Measurements from ENCODE around the gene SMG6.

The SMG6 gene

DNA sequence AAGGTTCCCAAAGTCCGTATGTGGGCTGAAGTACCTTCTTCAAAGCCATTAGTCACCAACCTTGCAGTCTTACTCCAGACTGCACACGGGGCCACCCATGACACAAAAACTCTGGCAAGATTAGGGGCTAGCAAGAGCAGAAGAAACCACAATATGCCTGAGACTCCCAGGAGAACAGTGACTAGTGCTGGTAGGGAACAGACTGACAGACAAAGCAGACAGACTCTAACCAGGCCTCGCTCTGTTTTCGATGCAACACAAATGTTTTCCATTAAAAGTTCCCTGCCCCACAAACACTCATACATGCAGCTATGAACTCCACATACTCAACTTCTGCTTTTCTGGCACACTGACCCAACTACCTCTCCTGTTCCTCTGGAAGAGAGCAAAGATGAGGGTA is 146.5 kb downstream of the SMG6 start:
- Histone ChIP-seq H3K79me2 (ENCODE audit: insufficient read depth, low read length) (no peaks in the 10 kb centered on the region), H3K9me2 (replicated peaks; ENCODE audit: insufficient read depth, low read length) (no peaks in the 10 kb centered on the region), H3K9ac (ENCODE audit: low read length) (no peak overlapping the region), H4K20me1 (ENCODE audit: low read depth, low read length) (no peaks in the 10 kb centered on the region), H3K4me3 (ENCODE audit: insufficient read depth, low read length, poor library complexity, severe bottlenecking) (no peak overlapping the region), H3K9me3 (ENCODE audit: insufficient read depth, low read length) (no peaks in the 10 kb centered on the region), H3K27ac (ENCODE audit: low read depth, low read length) (no peak overlapping the region), H3K36me3 (ENCODE audit: low read length) (no peaks in the 10 kb centered on the region), H3F3A (ENCODE audit: insufficient read depth) (no peaks in the 10 kb centered on the region), H3K4me2 (ENCODE audit: low read depth, low read length, poor library complexity, severe bottlenecking) (no peak overlapping the region), H3K27me3 (ENCODE audit: low read length) (no peaks in the 10 kb centered on the region), H2AFZ (ENCODE audit: low read depth, low read length, severe bottlenecking) (no peak overlapping the region)
- TF ChIP-seq, protein P1, sequence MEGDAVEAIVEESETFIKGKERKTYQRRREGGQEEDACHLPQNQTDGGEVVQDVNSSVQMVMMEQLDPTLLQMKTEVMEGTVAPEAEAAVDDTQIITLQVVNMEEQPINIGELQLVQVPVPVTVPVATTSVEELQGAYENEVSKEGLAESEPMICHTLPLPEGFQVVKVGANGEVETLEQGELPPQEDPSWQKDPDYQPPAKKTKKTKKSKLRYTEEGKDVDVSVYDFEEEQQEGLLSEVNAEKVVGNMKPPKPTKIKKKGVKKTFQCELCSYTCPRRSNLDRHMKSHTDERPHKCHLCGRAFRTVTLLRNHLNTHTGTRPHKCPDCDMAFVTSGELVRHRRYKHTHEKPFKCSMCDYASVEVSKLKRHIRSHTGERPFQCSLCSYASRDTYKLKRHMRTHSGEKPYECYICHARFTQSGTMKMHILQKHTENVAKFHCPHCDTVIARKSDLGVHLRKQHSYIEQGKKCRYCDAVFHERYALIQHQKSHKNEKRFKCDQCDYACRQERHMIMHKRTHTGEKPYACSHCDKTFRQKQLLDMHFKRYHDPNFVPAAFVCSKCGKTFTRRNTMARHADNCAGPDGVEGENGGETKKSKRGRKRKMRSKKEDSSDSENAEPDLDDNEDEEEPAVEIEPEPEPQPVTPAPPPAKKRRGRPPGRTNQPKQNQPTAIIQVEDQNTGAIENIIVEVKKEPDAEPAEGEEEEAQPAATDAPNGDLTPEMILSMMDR (IDR thresholded peaks at IDR 0.05; ENCODE audit: insufficient read depth, low read length, poor library complexity, severe bottlenecking), result no peak
- TF ChIP-seq EZH2phosphoT487 (conservative IDR thresholded peaks at IDR 0.05; ENCODE audit: low read length), result no peak

DNA sequence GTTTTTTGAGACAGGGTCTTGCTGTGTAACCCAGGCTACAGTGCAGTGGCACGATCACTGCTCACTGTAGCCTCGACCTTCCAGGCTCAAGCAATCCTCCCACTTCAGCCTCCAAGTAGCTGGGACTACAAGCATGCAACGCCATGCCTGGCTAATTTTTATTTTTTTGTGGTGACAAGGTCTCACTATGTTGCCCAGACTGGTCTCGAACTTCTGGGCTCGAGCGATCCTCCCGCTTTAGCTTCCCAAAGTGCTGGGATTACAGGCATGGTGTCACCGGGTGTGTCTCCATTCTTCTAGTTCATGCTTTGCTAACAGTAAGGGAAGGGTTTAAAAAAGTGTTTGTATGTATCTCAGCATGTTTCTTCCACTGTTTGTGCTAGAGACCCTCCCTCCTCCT is 146.9 kb downstream of the SMG6 start:
- no peak overlapping the region for H3K27ac ChIP-seq (ENCODE audit: low read depth, low read length)
- H3K27me3 ChIP-seq (ENCODE audit: low read length), result no peaks in the 10 kb centered on the region
- no peaks in the 10 kb centered on the region for H3K79me2 ChIP-seq (ENCODE audit: insufficient read depth, low read length)
- no peak overlapping the region for H3K9ac ChIP-seq (ENCODE audit: low read length)
- no peaks in the 10 kb centered on the region for H3F3A ChIP-seq (ENCODE audit: insufficient read depth)
- TF ChIP-seq, protein P1 (IDR thresholded peaks at IDR 0.05; ENCODE audit: insufficient read depth, low read length, poor library complexity, severe bottlenecking), result no peak
- TF ChIP-seq EZH2phosphoT487 (conservative IDR thresholded peaks at IDR 0.05; ENCODE audit: low read length), result no peak
- no peaks in the 10 kb centered on the region for H3K9me3 ChIP-seq (ENCODE audit: insufficient read depth, low read length)
- no peaks in the 10 kb centered on the region for H3K9me2 ChIP-seq (replicated peaks; ENCODE audit: insufficient read depth, low read length)
- no peak overlapping the region for H2AFZ ChIP-seq (ENCODE audit: low read depth, low read length, severe bottlenecking)
- H3K36me3 ChIP-seq (ENCODE audit: low read length), result no peaks in the 10 kb centered on the region
- H3K4me3 ChIP-seq (ENCODE audit: insufficient read depth, low read length, poor library complexity, severe bottlenecking), result no peak overlapping the region
- H3K4me2 ChIP-seq (ENCODE audit: low read depth, low read length, poor library complexity, severe bottlenecking), result no peak overlapping the region
- no peaks in the 10 kb centered on the region for H4K20me1 ChIP-seq (ENCODE audit: low read depth, low read length)

DNA sequence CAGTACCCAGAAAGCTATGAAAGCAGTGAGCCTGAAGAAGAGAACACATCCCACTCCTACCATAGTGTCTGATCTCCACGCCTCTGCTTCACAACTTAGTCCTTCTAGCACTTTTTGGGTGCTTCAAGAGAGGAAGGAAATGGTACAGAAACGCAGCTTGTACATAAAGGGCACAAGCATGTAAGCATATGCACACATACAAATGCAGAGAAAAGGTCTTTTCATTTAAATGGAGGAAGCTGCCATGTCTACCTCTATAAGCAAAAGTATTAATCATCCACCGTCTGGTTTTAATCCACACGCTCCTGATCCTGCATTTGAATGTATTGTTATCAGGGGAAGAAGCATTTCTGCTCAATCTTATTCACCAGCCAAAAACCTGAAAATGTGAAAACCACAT is 148.0 kb downstream of the SMG6 start:
- no peaks in the 10 kb centered on the region for H3F3A ChIP-seq (ENCODE audit: insufficient read depth)
- no peak overlapping the region for H3K4me3 ChIP-seq (ENCODE audit: insufficient read depth, low read length, poor library complexity, severe bottlenecking)
- no peaks in the 10 kb centered on the region for H3K36me3 ChIP-seq (ENCODE audit: low read length)
- H3K9me3 ChIP-seq (ENCODE audit: insufficient read depth, low read length), result no peaks in the 10 kb centered on the region
- no peak overlapping the region for H3K27ac ChIP-seq (ENCODE audit: low read depth, low read length)
- no peaks in the 10 kb centered on the region for H4K20me1 ChIP-seq (ENCODE audit: low read depth, low read length)
- no peak for TF ChIP-seq EZH2phosphoT487 (conservative IDR thresholded peaks at IDR 0.05; ENCODE audit: low read length)
- TF ChIP-seq, protein P1 (IDR thresholded peaks at IDR 0.05; ENCODE audit: insufficient read depth, low read length, poor library complexity, severe bottlenecking), result no peak
- no peak overlapping the region for H2AFZ ChIP-seq (ENCODE audit: low read depth, low read length, severe bottlenecking)
- H3K27me3 ChIP-seq (ENCODE audit: low read length), result no peaks in the 10 kb centered on the region
- H3K4me2 ChIP-seq (ENCODE audit: low read depth, low read length, poor library complexity, severe bottlenecking), result no peak overlapping the region
- no peaks in the 10 kb centered on the region for H3K9me2 ChIP-seq (replicated peaks; ENCODE audit: insufficient read depth, low read length)
- H3K9ac ChIP-seq (ENCODE audit: low read length), result no peak overlapping the region
- no peaks in the 10 kb centered on the region for H3K79me2 ChIP-seq (ENCODE audit: insufficient read depth, low read length)
